ENCODE results near the gene POU2AF1. TPM values are rescaled to one million over a fixed set of nuclear protein-coding genes. Genes with fewer than 3 reads are reported as not detected.

Gene POU2AF1
- total RNA-seq, 1 donor from 2014 or later: 2.5 TPM

DNA sequence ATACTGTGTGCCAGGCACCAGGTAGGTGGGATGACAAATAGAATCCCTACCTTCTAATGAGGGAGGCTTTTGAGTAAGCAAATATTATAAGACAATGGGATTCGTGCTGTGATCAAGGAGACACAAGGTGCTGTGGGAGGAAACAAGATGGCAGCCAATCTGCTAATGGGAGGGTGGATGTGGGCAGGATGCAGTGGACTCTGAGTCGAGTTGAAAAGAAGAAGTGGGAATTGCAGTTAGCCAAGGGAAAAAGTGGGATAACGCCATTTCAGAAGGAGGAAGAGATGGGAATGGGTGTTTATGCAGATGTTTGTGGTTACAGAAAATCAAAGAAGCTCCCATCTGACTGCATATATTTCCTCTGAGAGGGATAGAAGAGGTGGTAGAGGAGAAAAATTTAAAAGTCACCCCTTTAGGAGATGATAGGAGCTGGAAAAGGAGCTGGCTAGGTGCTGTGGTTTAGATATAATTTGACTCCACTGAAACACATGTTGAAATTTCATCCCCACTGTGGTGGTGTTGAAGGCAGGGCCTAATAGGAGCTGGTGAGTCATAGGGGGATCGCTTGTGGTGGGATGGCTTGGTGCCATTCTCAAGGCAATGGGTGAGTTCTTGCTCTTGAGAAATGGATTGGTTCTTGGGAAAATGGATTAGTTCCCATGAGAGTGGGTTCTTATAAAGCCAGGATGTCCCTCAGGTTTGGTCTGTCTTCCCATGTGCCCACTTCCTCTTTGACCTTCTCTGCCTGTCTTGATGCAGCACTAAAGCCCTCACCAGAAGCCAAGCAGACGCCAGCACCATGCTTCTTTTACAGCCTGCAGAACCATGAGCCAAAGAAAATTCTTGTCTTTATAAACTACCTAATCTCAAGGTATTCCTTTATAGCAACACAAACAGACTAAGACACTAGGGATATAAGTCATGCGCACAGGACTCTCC lies 30.0 kb upstream of the POU2AF1 start:
- TF ChIP-seq, protein P1, sequence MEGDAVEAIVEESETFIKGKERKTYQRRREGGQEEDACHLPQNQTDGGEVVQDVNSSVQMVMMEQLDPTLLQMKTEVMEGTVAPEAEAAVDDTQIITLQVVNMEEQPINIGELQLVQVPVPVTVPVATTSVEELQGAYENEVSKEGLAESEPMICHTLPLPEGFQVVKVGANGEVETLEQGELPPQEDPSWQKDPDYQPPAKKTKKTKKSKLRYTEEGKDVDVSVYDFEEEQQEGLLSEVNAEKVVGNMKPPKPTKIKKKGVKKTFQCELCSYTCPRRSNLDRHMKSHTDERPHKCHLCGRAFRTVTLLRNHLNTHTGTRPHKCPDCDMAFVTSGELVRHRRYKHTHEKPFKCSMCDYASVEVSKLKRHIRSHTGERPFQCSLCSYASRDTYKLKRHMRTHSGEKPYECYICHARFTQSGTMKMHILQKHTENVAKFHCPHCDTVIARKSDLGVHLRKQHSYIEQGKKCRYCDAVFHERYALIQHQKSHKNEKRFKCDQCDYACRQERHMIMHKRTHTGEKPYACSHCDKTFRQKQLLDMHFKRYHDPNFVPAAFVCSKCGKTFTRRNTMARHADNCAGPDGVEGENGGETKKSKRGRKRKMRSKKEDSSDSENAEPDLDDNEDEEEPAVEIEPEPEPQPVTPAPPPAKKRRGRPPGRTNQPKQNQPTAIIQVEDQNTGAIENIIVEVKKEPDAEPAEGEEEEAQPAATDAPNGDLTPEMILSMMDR (IDR thresholded peaks at IDR 0.05): no peak
- H3K27ac ChIP-seq: no peak overlapping the region

DNA sequence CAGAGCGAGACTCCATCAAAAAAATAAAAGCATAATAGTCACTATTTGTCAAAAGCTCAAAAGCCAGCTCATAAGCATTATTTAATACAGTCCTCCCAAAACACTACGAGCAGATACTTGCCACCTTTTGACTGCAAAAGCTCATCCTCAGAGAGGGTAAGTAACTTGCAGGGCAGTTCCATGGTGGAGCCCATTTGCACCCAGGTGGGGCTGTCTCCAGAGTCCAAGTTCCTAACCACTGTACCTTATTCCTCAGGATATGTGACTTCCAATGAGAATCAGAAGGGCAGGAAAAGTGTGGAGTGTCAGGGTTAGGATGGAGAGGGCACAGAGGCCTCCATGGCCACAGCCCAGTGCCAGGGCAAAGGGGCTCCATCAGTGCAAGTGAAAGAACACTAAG lies 28.6 kb upstream of the POU2AF1 start:
- Histone ChIP-seq H3K27me3 (no peaks in the 10 kb centered on the region), H3K4me1 (no peaks in the 10 kb centered on the region), H3K9me3 (no peaks in the 10 kb centered on the region), H3K36me3 (no peaks in the 10 kb centered on the region), H3K4me3 (no peak overlapping the region), H3K27ac (no peak overlapping the region)
- no peak for DNase-seq
- intact Hi-C loops (cut with DNase I): no loop called here
- TF ChIP-seq, protein P1 (IDR thresholded peaks at IDR 0.05): no peak
- no peak for ATAC-seq

More for the DNA sequence above, 30.0 kb upstream of the POU2AF1 start:
- ATAC-seq: no peak
- Histone ChIP-seq H3K4me3 (no peak overlapping the region), H3K27me3 (no peaks in the 10 kb centered on the region), H3K36me3 (no peaks in the 10 kb centered on the region), H3K4me1 (no peaks in the 10 kb centered on the region), H3K9me3 (no peaks in the 10 kb centered on the region)
- DNase-seq: no peak
- intact Hi-C loops (cut with DNase I): no loop called here

DNA sequence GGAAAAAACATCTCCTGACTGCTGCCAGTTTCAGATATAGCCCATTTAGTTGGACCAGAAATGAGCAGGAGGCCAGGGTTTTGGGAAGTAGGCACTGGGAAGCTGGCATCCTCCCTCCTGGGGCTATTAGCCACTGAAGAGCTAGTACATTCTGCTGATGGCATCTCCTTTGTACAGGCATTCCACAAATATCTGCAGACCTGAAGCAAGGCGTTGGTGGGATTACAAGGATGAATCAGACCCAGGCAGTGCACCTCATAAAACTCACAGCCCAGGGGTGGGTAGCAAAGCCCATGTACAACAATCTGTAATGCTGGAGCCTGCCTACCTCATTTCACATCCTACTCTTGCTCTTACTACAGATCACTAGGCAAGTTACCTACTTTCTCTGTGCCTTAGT lies 27.5 kb upstream of the POU2AF1 start:
- Histone ChIP-seq H3K4me1 (no peaks in the 10 kb centered on the region), H3K27ac (no peak overlapping the region), H3K36me3 (no peaks in the 10 kb centered on the region), H3K9me3 (no peaks in the 10 kb centered on the region), H3K4me3 (no peak overlapping the region), H3K27me3 (no peaks in the 10 kb centered on the region)
- intact Hi-C loops (cut with DNase I): no loop called here
- ATAC-seq: no peak
- TF ChIP-seq, protein P1 (IDR thresholded peaks at IDR 0.05): no peak
- DNase-seq: no peak

DNA sequence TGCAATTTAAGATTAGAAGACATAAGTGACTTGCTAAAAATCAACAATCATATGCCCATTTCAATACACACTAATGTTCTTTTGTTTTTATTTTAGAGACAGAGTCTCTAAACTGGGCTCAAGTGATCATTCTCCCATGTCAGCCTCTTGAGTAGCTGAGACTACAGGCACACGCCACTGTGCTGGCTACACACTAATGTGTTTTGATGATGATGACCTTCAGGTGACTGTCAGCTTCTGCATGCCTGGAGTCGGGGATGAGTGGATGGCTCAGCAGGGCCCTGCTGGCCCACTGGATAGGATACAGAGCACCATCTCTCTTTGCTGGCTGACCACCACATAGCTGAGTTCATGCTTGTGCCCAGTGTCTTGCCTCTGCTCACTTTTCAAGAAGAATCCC lies 27.0 kb upstream of the POU2AF1 start:
- DNase-seq (no peak), ATAC-seq (no peak)
- TF ChIP-seq, protein P1 (IDR thresholded peaks at IDR 0.05): no peak
- intact Hi-C loops (cut with DNase I): no loop called here
- Histone ChIP-seq H3K9me3 (no peaks in the 10 kb centered on the region), H3K27me3 (no peaks in the 10 kb centered on the region), H3K4me1 (no peaks in the 10 kb centered on the region), H3K36me3 (no peaks in the 10 kb centered on the region), H3K27ac (no peak overlapping the region), H3K4me3 (no peak overlapping the region)

DNA sequence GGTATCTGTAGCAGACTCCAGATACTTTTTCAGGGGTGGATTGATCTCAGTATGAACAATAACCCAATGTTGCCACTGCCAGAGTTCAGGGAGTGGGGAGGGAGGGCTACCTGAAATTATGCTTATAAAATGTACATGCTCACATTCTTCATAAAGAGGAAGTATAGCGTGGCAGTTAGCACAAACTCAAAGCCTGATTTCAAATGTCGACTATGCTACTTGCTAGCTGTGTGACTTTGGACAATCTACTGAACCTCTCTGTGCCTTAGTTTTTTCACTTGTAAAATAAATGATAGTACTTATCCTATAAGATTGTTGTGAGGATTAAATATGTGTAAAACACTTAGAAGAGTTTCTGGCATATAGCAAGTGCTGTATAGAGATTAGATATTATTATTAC lies 26.5 kb upstream of the POU2AF1 start:
- DNase-seq: no peak
- Histone ChIP-seq H3K27me3 (no peaks in the 10 kb centered on the region), H3K4me1 (no peaks in the 10 kb centered on the region), H3K36me3 (no peaks in the 10 kb centered on the region), H3K4me3 (no peak overlapping the region), H3K27ac (no peak overlapping the region), H3K9me3 (no peaks in the 10 kb centered on the region)
- intact Hi-C loops (cut with DNase I): no loop called here
- ATAC-seq: no peak
- TF ChIP-seq, protein P1 (IDR thresholded peaks at IDR 0.05): no peak
